Mesenchymal stem cell (in vitro differentiated cells and primary cell): ENCODE results near the gene RMND1. TPM values are rescaled to one million over a fixed set of nuclear protein-coding genes. Genes with fewer than 3 reads are reported as not detected.

Experiments
- small RNA-seq: library from polyadenylated mRNA; stranded (forward); fragments of <200 nt; extraction: miRNeasy Mini kit (QIAGEN cat#:217004); gene quantifications from one replicate; pipeline ENCODE3, GENCODE V24; 2013; ENCODE audit warnings: low read depth

RMND1 gene

Small RNA genes within 50 kb of the gene (small RNA-seq; reads per million reads assigned to genes)
- not detected for gene RF00019
